NT2/D1 (cell line): ENCODE data around the gene HASPIN.

ENCODE experiments used
- YY1 ChIP-seq: IDR thresholded peaks from 2 replicates; pipeline ENCODE4 v1.6.1; 2011; ENCODE audit not compliant: insufficient read length, insufficient read depth
- ZNF274 ChIP-seq: IDR thresholded peaks from 2 replicates; pipeline ENCODE4 v1.6.1; 2011; ENCODE audit warnings: mild to moderate bottlenecking, low read depth, low read length

DNA sequence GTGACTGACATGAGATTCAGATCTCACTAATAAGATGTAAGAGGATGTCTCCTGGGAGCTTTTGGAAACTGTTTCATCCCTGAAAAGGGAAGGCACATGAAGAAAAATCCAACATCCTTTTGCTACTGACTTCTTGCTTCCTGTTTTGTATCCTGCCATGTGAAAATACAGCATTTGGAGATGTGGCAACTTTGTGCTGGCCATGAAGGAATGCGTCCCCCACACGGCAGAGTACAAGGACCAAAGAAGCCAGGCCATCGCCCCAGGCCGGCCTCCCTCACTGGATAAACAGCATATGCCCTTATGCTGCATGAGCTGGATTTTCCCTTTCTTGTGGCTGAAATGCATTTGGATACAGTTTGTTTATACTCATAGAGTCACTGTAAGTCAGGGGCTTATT lies 5.5 kb upstream of the HASPIN start:
- no peak for TF ChIP-seq YY1
- TF ChIP-seq ZNF274 = no peak
